ENCODE data around the gene SIRT5. TPM values are rescaled to one million over a fixed set of nuclear protein-coding genes. Genes with fewer than 3 reads are reported as not detected.
A peak's percentile ranks its signal among the peaks of the same experiment; 100 is the strongest.

The SIRT5 gene
- total RNA-seq, 1 experiment from 2014 or later: 15.2 TPM

- no peak for DNase-seq
- Histone ChIP-seq H3K9me2 (replicated peaks; ENCODE audit: insufficient read depth, low read length) (no peaks in the 10 kb centered on the region), H3K27ac (ENCODE audit: low read length) (no peak overlapping the region), H3K9me3 (ENCODE audit: low read length) (no peaks in the 10 kb centered on the region), H3K36me3 (ENCODE audit: insufficient read depth, low read length) (no peaks in the 10 kb centered on the region; the same call in 1 of the 2 replicates), H2AFZ (ENCODE audit: low read length) (no peak overlapping the region), H3K4me1 (ENCODE audit: low read length) (no peaks in the 10 kb centered on the region), H3K9ac (ENCODE audit: low read length) (no peak overlapping the region), H3K27me3 (ENCODE audit: low read length) (no peaks in the 10 kb centered on the region), H3K4me3 (ENCODE audit: low read length) (no peak overlapping the region), H3K4me2 (ENCODE audit: low read depth, low read length, poor library complexity, severe bottlenecking) (no peak overlapping the region), H3K79me2 (ENCODE audit: low read length) (peaks cover 28% of the 10 kb centered on the region), H4K20me1 (ENCODE audit: insufficient read depth, low read depth, low read length) (no peaks in the 10 kb centered on the region)
Measured at GRCh38 chr6:13653296-13653695, 78.9 kb downstream of the SIRT5 start.

DNA sequence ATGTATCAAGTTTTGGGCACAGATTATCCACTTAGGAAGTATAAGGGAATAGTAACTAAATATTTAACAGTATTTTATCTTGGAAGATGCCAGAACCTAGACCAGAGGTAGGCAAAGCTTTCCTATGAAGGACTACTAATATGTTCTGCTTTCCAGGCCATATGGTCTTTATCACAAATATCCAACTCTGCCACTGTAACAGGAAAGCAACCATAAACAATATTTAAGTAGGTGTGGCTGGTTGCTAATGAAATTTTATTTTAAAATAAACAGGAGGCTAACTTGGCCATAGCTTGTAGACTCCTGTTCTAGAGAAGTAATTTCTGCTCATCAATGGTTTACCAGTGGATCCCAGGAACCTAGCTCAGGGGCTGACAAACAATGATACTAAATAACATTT, 80.1 kb downstream of the SIRT5 start:
- Histone ChIP-seq H3K4me1 (ENCODE audit: low read length) (no peaks in the 10 kb centered on the region), H3K9ac (ENCODE audit: low read length) (no peak overlapping the region), H3K9me2 (replicated peaks; ENCODE audit: insufficient read depth, low read length) (no peaks in the 10 kb centered on the region), H3K4me3 (ENCODE audit: low read length) (no peak overlapping the region), H3K9me3 (ENCODE audit: low read length) (no peaks in the 10 kb centered on the region), H3K36me3 (ENCODE audit: insufficient read depth, low read length) (no peaks in the 10 kb centered on the region; the same call in 1 of the 2 replicates), H3K27ac (ENCODE audit: low read length) (no peak overlapping the region), H3K79me2 (ENCODE audit: low read length) (peaks cover 39% of the 10 kb centered on the region), H3K4me2 (ENCODE audit: low read depth, low read length, poor library complexity, severe bottlenecking) (no peak overlapping the region), H3K27me3 (ENCODE audit: low read length) (no peaks in the 10 kb centered on the region), H4K20me1 (ENCODE audit: insufficient read depth, low read depth, low read length) (no peaks in the 10 kb centered on the region), H2AFZ (ENCODE audit: low read length) (no peak overlapping the region)
- DNase-seq: no peak

DNA sequence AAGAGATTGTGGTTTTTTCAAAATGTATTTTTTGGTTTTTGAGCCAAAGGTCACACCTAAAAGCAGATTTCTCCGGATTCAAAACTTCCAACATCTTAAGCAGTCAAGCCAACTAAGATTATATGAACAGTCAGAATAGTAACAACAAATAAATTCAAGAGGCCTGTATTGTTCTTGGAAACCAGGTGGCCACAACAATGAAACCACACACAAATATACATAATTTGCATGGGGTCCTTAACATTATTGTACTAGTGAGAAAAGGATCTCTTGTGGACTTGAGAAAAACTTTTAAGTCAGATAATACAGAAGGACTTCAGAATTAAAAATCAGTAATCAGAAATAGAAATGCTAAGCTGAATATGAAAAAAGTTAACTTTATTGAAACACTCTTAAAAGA, 81.3 kb downstream of the SIRT5 start:
- Histone ChIP-seq H3K4me2 (ENCODE audit: low read depth, low read length, poor library complexity, severe bottlenecking) (no peak overlapping the region), H3K27me3 (ENCODE audit: low read length) (no peaks in the 10 kb centered on the region), H3K36me3 (ENCODE audit: insufficient read depth, low read length) (no peaks in the 10 kb centered on the region; the same call in 1 of the 2 replicates), H3K9me2 (replicated peaks; ENCODE audit: insufficient read depth, low read length) (no peaks in the 10 kb centered on the region), H4K20me1 (ENCODE audit: insufficient read depth, low read depth, low read length) (peaks cover 10% of the 10 kb centered on the region), H3K4me3 (ENCODE audit: low read length) (no peak overlapping the region), H3K79me2 (ENCODE audit: low read length) (peaks cover 51% of the 10 kb centered on the region), H3K9me3 (ENCODE audit: low read length) (no peaks in the 10 kb centered on the region), H2AFZ (ENCODE audit: low read length) (no peak overlapping the region), H3K27ac (ENCODE audit: low read length) (no peak overlapping the region), H3K9ac (ENCODE audit: low read length) (no peak overlapping the region), H3K4me1 (ENCODE audit: low read length) (no peaks in the 10 kb centered on the region)
- DNase-seq: no peak

DNA sequence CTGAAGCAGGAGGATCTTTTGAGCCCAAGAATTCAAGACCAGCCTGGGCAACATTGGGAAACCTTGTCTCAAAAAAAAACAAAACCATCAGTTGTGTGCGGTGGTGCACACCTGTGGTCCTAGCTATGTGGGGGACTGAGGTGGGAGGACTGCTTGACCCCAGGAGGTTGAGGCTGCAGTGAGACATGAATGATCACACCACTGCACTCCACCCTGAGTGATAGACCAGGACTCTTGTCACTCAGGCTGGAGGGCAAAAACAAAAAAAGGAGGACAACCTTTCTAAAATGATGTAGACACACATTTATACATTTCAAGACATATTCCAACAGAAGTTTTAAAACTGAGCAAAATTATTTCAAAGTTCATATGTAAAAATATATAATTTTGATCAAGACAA, 85.9 kb downstream of the SIRT5 start:
- H4K20me1 ChIP-seq (ENCODE audit: insufficient read depth, low read depth, low read length): peaks cover 47% of the 10 kb centered on the region
- no peak overlapping the region for H3K9ac ChIP-seq (ENCODE audit: low read length)
- no peak overlapping the region for H2AFZ ChIP-seq (ENCODE audit: low read length)
- no peak overlapping the region for H3K4me2 ChIP-seq (ENCODE audit: low read depth, low read length, poor library complexity, severe bottlenecking)
- H3K36me3 ChIP-seq (ENCODE audit: insufficient read depth, low read length): no peaks in the 10 kb centered on the region
- H3K4me3 ChIP-seq (ENCODE audit: low read length): no peak overlapping the region
- peaks cover 14% of the 10 kb centered on the region for H3K4me1 ChIP-seq (ENCODE audit: low read length)
- DNase-seq: no peak
- H3K27ac ChIP-seq (ENCODE audit: low read length): no peak overlapping the region
- peaks cover 75% of the 10 kb centered on the region for H3K79me2 ChIP-seq (ENCODE audit: low read length)
- no peaks in the 10 kb centered on the region for H3K9me2 ChIP-seq (replicated peaks; ENCODE audit: insufficient read depth, low read length)
- H3K9me3 ChIP-seq (ENCODE audit: low read length): no peaks in the 10 kb centered on the region
- H3K27me3 ChIP-seq (ENCODE audit: low read length): no peaks in the 10 kb centered on the region

GRCh38 chr6:13660893-13661292, 86.5 kb downstream of the SIRT5 start:
- no peak for DNase-seq
- peaks cover 53% of the 10 kb centered on the region for H4K20me1 ChIP-seq (ENCODE audit: insufficient read depth, low read depth, low read length)
- H3K9ac ChIP-seq (ENCODE audit: low read length): no peak overlapping the region
- peaks cover 81% of the 10 kb centered on the region for H3K79me2 ChIP-seq (ENCODE audit: low read length)
- no peaks in the 10 kb centered on the region for H3K9me2 ChIP-seq (replicated peaks; ENCODE audit: insufficient read depth, low read length)
- no peak overlapping the region for H3K4me3 ChIP-seq (ENCODE audit: low read length)
- no peaks in the 10 kb centered on the region for H3K27me3 ChIP-seq (ENCODE audit: low read length)
- H3K4me2 ChIP-seq (ENCODE audit: low read depth, low read length, poor library complexity, severe bottlenecking): no peak overlapping the region
- H3K4me1 ChIP-seq (ENCODE audit: low read length): peaks cover 14% of the 10 kb centered on the region
- H3K9me3 ChIP-seq (ENCODE audit: low read length): no peaks in the 10 kb centered on the region
- H3K27ac ChIP-seq (ENCODE audit: low read length): no peak overlapping the region
- no peaks in the 10 kb centered on the region for H3K36me3 ChIP-seq (ENCODE audit: insufficient read depth, low read length)
- no peak overlapping the region for H2AFZ ChIP-seq (ENCODE audit: low read length)

GRCh38 chr6:13661647-13662046, 87.2 kb downstream of the SIRT5 start:
- Histone ChIP-seq H3K4me1 (ENCODE audit: low read length) (peaks cover 14% of the 10 kb centered on the region), H3K79me2 (ENCODE audit: low read length) (peaks cover 83% of the 10 kb centered on the region), H3K36me3 (ENCODE audit: insufficient read depth, low read length) (no peaks in the 10 kb centered on the region), H4K20me1 (ENCODE audit: insufficient read depth, low read depth, low read length) (peaks cover 56% of the 10 kb centered on the region), H3K9ac (ENCODE audit: low read length) (no peak overlapping the region), H2AFZ (ENCODE audit: low read length) (no peak overlapping the region), H3K27ac (ENCODE audit: low read length) (no peak overlapping the region), H3K4me3 (ENCODE audit: low read length) (no peak overlapping the region), H3K9me3 (ENCODE audit: low read length) (no peaks in the 10 kb centered on the region), H3K4me2 (ENCODE audit: low read depth, low read length, poor library complexity, severe bottlenecking) (no peak overlapping the region), H3K27me3 (ENCODE audit: low read length) (no peaks in the 10 kb centered on the region), H3K9me2 (replicated peaks; ENCODE audit: insufficient read depth, low read length) (no peaks in the 10 kb centered on the region)
- DNase-seq: no peak

DNA sequence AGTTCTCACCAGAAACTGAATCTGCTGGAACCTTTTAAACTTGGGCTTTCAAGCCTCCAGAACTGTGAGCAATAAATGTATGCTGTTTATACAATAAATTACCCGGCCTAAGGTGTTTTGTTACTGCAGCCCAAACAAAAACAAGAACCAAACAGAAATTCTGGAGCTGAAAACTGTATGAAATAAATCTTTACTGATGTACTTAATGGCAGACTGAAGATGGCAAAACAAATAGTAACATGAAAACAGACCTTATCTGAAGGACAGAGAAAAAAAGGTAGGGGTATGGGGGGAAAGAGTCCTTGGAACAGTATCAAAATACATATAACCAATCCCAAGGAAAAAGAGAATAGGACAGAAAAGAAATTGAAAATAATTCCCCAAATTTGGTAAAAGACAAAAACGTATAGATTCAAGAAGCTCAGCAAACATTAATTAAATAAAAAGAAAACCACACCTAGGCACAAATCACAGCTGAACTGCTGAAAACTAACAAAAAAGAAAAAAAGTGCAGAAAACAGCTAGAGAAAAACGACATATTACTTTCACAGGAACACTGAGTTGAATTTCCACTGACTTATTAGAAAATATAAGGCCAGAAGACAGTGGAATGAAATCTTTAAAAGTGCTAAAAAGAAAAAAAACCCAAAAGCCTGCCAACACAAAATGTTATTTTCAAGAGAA, 88.4 kb downstream of the SIRT5 start:
- Histone ChIP-seq H4K20me1 (ENCODE audit: insufficient read depth, low read depth, low read length) (peaks cover 66% of the 10 kb centered on the region), H3K4me3 (ENCODE audit: low read length) (no peak overlapping the region)

DNA sequence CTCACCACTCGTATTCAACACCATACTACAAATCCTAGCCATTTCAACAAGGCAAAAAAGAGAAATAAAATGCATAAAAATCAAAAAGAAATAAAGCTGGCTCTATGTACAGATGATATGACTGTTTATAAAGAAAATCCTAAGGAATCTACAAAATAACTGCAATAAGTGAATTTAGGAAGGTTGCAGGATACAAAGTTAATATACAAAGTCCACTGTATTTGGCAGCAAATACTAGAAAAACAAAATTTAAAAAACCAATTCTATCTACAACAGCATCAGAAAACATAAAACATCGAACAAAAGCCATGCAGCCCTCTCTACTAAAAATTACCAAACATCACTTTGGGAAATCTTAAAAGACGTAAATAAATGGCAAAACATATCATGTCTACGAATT, 89.6 kb downstream of the SIRT5 start:
- Histone ChIP-seq H2AFZ (ENCODE audit: low read length) (no peak overlapping the region), H3K9me3 (ENCODE audit: low read length) (no peaks in the 10 kb centered on the region), H3K4me2 (ENCODE audit: low read depth, low read length, poor library complexity, severe bottlenecking) (no peak overlapping the region), H3K4me1 (ENCODE audit: low read length) (peaks cover 14% of the 10 kb centered on the region), H3K9ac (ENCODE audit: low read length) (no peak overlapping the region), H3K79me2 (ENCODE audit: low read length) (peaks cover 87% of the 10 kb centered on the region), H3K27ac (ENCODE audit: low read length) (no peak overlapping the region), H3K27me3 (ENCODE audit: low read length) (no peaks in the 10 kb centered on the region), H3K9me2 (replicated peaks; ENCODE audit: insufficient read depth, low read length) (no peaks in the 10 kb centered on the region), H3K36me3 (ENCODE audit: insufficient read depth, low read length) (no peaks in the 10 kb centered on the region), H3K4me3 (ENCODE audit: low read length) (no peak overlapping the region), H4K20me1 (ENCODE audit: insufficient read depth, low read depth, low read length) (peaks cover 76% of the 10 kb centered on the region)
- DNase-seq: no peak

More for the DNA sequence above, 88.4 kb downstream of the SIRT5 start:
- H3K27me3 ChIP-seq (ENCODE audit: low read length): no peaks in the 10 kb centered on the region
- H3K4me2 ChIP-seq (ENCODE audit: low read depth, low read length, poor library complexity, severe bottlenecking): peak overlapping the region; percentile 12
- H2AFZ ChIP-seq (ENCODE audit: low read length): no peak overlapping the region
- H3K9ac ChIP-seq (ENCODE audit: low read length): no peak overlapping the region
- no peaks in the 10 kb centered on the region for H3K9me2 ChIP-seq (replicated peaks; ENCODE audit: insufficient read depth, low read length)
- peaks cover 14% of the 10 kb centered on the region for H3K4me1 ChIP-seq (ENCODE audit: low read length)
- no peaks in the 10 kb centered on the region for H3K9me3 ChIP-seq (ENCODE audit: low read length)
- no peak overlapping the region for H3K27ac ChIP-seq (ENCODE audit: low read length)
- no peak for DNase-seq
- H3K36me3 ChIP-seq (ENCODE audit: insufficient read depth, low read length): no peaks in the 10 kb centered on the region
- peaks cover 85% of the 10 kb centered on the region for H3K79me2 ChIP-seq (ENCODE audit: low read length)
